HG02884 (cell line): ENCODE data around the gene FAM174A.
A peak's percentile ranks its signal among the peaks of the same experiment; 100 is the strongest.

Source experiments
- ATAC-seq: cut with Tn5 transposase; IDR thresholded peaks from one replicate; pipeline ENCODE4 v1.9.1; 2021; ENCODE audit warnings: mild to moderate bottlenecking, moderate library complexity; ENCODE audit not compliant: unreplicated experiment

The FAM174A gene

DNA sequence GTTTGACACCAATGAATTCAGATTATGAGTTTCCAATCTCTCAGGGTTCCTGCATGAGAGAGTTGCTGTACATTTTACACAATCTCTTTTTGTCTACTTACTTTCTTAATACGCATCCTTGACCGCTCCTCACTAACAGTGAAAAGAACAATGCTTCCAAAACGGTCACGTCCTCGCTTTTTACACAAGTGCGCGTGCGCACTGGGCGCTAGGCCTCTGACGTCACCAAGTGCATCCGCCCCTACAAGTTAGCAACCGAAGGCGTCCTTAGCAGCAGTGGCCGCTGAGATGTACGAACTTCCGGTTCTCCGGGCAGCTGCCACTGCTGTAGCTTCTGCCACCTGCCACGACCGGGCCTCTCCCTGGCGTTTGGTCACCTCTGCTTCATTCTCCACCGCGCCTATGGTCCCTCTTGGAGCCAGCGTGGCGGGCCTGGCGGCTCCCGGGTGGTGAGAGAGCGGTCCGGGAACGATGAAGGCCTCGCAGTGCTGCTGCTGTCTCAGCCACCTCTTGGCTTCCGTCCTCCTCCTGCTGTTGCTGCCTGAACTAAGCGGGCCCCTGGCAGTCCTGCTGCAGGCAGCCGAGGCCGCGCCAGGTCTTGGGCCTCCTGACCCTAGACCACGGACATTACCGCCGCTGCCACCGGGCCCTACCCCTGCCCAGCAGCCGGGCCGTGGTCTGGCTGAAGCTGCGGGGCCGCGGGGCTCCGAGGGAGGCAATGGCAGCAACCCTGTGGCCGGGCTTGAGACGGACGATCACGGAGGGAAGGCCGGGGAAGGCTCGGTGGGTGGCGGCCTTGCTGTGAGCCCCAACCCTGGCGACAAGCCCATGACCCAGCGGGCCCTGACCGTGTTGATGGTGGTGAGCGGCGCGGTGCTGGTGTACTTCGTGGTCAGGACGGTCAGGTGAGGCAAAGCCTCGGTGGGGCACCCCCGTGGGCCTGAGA, at the start of gene FAM174A:
TSS of gene FAM174A (plus strand) at position 315 of the 946 bp plus-strand sequence. CDS start at position 472, 157 bp downstream.
- ATAC-seq = peak; percentile 96

DNA sequence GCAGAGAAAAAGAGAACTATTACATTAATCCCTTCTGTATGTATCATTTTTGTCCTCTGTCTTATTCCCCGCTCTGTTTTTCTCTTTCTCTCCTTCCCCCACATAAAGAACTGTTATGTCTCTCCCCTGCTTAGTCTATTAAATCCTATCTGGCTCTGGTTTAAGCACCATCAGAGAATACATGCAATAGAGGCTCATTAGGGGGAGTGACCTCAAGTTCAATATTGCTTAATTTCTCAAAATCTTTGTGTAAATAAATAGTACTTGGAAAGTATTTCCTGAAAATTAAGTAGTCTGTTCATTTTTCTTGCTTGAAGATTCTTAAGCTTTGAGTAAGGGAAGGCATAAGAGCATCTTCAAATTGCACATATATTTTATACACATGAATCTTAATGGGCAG, 41.2 kb upstream of the FAM174A start:
- ATAC-seq = no peak

DNA sequence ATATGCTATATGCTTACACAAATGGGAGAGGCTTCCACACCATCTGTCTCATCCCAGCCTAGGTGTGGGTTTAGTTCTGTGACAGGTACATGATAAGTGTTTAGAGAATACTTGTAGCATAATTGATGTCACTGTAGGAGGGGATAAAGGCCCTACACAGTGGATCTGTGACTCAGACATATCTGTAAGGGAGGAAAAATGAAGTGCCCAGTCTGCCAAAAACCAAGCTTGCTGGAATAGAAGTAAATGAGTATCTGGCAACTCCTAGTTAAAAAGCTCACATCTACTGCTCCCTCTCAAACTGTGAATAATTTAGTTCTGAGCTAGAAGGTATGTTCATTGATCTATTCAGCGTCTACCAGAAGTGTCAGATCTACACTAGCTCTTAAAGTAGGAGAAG, 38.9 kb upstream of the FAM174A start:
- no peak for ATAC-seq

DNA sequence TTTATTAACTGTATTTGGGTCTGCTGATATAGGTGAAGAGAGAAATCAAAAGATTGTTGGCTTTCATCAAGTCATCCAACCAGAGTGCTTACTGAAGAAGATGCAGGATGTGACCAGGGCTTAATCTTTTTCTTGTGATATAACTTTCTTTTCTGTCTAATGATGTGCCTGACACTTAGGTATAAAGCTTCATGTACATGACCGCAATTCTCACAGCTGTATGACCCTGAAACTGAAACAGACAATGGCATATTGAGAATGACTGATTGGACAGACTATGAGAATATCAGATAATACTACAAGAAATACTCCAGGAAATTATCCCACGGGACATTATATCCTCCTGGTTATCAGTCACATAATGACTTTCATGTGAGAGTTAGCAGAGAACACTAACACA, 32.5 kb upstream of the FAM174A start:
- ATAC-seq = no peak

DNA sequence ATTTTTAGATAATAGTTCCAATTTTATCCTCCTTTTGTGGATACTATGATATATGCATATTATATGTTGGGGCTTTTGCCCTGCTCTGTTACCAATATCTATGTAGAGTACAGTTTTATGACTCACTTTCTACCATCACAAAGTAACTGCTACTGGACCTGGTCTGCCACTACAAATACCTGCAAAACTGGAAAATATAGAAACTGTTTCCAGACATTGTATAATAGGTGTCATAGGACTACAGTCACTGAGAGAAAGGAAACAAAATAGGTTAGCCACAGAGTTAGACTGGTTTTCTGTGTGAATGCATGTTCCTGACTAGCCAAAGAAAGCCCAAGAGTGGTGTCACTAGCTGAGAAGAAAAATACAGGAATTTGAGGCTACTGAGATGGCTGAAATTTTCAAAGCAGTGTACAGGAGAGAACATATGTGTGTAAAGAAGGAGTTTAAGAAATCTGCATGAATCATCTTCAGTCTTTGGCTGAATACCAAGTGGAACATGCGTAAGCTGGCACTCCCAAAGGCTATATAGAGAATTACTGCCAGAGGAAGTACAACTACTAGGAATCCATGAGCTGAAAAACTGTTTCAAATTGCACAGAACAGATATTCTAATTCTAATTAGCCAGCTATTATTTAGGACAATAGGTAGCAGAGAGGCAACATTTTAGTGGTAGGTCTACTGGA, 29.0 kb upstream of the FAM174A start:
- no peak for ATAC-seq

DNA sequence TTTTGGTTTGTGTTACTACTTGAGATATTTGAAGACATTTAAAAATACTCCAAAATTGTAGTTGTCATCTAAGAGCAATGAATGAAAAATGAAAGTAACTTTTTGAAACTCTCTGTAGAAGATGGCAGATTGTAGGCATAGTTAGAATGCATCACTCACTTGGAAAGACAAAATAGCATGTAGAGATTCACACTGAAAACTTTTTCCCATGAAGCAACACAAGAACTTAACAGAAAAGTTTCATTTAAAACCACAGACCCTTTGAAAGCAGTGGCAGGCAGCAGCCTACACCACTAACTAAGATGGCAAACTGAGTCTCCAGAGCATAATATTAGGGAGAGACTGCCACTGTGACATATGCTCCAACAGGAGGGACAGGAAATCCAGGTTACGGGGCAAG, 18.9 kb upstream of the FAM174A start:
- no peak for ATAC-seq

DNA sequence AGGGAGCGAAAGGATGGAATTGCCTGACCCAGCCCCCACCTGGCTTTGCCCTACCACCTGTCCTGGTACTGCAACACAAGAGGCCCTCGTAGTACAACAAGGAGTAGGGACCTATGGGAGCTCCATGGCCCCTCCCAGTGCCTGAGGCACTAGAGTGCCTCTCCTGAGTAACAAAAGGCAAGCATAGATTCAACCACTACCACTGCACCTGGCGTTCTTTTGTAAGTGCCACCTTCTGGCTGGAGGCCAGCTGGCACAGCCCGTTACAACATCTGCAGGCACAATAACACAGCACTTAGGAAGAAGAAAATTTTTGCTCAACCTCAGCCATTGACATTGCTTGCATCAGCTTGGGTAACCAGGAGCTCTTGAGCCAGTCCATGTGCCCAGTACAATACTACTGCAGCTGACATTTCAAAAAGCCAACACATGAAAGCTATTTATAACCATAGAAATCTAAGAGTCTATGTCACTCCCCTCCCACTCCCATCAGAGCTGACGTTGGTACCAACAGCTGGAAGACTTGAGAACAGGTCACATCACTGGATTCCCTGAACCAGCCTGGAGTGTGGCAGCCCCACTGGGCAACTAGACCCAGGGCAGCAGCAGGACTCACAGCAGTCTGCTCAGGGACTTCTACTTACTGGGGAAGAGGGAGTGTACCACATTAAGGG, 17.7 kb upstream of the FAM174A start:
- ATAC-seq = no peak

DNA sequence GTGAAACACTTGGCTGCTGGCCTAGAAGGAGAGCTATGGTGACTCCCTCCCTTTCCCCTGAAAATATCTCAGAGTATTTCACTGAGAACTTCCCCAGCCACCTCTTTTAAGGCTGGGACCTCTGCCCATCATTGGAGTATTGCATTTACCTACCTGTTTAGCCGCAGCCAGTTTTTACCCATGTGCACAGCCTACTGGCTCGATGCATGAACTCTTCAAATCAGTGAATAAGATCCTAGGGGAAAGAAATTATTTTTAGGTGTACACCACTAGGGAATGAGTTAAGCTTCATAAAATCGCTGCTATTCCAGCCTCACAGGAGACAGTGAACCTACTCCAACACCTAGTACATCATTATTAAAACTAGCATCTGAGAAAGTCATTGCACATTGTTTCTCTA, 16.8 kb upstream of the FAM174A start:
- ATAC-seq = no peak

DNA sequence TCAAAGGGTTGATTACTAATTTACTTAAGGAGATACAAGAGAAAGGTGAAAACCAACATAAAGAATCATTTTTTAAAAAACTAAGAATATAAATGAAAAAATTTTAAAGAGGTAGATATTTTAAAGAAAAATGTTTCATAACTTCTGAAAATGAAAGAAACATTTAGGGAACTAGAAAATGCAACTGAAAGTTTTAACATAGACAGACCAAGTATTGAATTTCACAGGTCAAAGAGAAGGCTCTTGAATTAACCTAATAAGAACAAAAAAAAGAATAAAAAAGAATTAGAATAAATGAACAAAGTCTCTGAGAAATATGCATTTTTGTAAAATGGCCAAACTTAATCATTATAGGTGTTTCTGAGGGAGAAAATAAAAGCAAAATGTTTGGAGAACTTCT, 16.1 kb upstream of the FAM174A start:
- ATAC-seq = peak; percentile 51

DNA sequence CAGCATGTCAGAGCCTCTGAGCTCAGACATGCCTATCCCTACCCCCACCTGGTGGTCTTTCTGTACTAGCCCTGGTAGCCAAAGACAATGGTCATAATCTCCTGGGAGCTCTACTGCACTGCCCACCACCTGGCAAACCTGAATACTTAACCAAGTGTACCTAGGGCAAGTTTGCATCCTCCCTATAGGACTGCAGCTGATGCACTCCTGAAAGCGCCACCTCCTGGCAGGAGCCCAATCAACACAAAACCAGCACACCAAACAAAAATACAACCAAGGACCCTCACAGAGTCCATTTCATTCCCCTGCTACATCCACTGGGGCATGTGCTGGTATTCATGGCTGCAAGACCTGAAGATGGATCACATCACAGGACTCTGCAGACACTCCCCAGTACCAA, 14.8 kb upstream of the FAM174A start:
- ATAC-seq = no peak

DNA sequence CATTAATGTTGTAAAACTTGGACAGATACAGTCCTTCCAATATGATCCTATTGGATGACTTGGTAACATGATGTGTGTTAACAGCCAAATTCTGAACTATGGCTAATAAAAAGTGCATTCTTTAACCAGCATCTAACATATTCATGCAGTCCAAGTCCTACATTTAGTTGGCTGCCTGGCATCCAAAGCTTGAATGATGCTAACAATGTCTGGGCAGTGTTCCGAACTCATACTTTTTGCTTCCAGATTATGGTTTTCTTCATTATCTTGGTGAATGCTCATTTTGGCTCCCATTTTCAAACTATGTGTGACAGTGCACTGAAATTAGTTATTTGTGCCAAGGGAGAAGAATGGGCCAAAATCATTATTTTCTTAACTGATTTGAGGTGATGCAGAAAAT, 2.8 kb downstream of the FAM174A start:
- ATAC-seq = no peak

DNA sequence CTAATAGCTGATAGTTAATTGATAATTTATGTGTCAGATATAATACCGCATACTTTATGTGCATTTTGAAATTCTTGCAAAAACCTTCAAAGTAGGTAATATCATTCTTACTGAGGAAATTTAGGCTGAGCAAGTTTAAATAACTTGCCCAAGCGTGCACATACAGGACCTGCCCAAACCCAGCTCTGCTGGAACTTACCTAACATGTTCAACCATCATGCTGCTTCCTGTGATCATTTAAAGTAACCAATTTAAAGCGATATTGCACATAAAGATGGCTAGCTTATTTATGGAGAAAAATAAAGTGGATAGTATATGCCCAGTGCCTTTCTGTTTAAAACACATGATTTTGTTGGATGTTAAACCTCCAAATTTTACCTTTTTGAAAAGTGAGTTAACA, 4.3 kb downstream of the FAM174A start:
- no peak for ATAC-seq

DNA sequence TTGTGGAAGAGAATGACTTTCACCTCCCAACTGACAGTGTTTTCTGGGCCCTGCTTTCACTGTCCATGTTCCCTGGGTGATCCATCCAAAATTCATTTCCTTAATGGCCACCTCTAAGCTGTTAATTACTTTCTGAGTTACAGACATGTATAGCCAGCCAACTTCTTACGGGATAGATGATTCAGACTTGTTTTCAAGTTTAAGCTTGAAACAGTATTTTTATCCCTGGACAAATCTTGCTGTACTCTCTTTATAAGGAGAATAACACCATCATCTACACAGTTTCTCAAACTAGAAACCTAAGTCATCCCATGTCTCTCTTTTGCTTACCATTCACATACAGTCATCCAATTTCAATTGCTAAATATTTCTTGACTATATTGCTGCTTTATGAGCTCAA, 6.9 kb downstream of the FAM174A start:
- no peak for ATAC-seq

DNA sequence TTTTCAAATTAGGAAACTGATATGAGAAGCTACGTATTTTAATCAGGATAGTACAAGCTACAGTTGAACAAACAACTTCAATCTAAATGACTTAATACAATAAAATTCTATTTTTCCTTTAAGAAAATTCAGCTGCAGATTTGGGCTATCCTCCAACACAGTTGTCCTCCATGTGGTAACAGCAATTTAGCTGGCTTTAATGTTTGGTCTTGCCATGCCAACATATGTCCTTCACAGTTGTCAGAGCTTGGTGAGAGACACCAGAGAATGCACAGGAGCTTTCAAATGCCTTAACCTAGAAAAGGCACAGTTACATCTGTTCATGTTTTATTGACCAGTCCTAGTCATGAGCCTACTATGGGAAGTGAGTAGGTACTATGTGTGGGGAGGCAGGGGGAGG, 10.8 kb downstream of the FAM174A start:
- ATAC-seq = no peak

DNA sequence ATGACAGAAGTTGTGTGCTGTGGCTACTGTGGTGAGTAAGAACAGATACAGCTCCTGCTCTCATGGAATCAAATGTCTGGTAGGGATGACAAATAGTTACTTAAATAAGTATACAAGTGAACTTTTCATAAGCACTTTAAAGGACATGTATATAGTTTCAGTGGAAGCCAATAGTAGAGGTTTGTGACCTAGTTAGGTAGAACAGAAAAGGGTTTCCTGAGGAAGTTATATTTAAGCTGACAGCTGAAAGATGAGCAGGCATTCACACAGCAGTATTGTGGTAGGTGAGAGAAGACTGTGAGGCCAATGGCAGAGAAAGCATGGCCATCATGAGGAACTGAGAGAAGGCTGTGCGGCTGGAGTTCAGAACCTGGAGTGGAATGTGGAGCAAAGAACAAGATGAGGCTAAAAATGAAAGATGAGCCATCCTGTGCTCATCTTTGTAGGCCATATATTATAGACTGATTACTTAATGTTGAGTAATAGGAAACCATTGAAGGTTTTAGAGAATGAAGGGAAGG, 15.4 kb downstream of the FAM174A start:
- peak; percentile 94 for ATAC-seq

DNA sequence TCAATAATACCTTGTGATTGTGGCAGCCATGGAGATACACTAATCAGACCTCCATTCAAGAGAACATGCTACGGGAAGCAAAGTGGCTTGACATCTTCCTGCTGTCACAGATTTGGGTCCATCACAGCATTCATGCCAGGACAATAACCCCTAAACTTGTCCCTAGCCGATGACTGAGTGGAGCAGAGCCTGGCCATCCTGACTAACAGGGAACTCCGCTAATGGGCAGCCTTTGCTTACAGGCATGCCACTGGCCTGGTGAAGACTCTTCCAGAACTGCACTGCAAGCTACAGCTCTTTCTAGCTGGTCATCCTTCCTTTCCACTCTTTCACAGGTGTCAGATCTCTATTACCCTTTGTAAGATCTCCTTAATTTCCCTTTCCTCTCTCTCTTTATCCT, 16.0 kb downstream of the FAM174A start:
- ATAC-seq = no peak

DNA sequence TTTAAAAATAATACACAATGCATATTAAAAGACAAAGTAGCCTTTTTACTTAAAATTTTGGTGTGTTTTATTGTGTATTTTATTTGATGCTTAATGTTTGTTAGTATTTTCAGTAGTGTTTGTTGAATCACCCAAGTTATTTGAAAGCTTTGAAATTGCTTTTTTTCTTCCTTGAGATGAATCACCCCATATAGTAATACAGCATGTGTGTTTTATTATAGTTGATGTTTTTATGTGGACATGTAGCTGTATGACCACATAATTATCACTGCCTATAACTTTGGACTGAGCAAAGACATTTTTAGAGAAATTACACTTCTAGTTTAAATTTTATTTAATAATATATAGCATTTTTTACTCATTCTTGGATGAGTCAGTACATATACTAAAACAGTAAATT, 18.0 kb downstream of the FAM174A start:
- no peak for ATAC-seq

DNA sequence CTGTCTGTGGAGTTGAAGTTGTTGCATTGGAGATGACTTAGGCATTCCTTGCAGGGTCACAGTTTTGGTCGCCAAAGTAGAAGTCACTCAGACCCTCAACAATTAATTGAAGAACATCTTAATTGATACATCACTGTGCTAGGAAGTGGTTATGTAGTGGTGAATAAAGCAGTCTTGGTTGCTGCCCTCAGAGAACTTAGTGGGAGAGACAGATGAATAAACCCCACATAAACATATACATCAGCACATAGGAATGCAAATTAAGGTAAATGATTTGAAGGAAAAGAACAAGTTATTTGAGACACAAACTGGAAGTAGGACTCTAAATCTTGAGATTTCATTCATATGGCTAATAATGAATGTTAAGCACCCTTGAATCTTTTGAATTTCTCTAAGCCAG, 25.7 kb downstream of the FAM174A start:
- ATAC-seq = no peak

DNA sequence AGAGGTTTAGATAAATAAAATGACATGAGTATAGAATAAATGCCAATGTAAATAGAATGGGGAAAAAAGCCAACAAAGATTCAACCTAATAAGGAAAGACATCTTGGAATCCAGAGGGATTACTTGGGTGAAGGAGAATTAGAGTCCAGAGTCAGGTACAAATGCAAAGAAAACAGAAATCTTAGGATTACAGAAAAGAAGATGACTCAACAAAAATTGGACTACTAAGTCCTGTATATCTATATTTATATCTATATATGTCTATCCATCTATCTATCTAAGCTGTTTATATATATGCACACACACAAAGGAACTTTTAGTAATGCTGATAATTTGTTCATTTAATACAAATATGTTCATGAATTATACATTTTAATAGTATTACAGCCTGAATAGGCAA, 27.6 kb downstream of the FAM174A start:
- ATAC-seq = no peak

DNA sequence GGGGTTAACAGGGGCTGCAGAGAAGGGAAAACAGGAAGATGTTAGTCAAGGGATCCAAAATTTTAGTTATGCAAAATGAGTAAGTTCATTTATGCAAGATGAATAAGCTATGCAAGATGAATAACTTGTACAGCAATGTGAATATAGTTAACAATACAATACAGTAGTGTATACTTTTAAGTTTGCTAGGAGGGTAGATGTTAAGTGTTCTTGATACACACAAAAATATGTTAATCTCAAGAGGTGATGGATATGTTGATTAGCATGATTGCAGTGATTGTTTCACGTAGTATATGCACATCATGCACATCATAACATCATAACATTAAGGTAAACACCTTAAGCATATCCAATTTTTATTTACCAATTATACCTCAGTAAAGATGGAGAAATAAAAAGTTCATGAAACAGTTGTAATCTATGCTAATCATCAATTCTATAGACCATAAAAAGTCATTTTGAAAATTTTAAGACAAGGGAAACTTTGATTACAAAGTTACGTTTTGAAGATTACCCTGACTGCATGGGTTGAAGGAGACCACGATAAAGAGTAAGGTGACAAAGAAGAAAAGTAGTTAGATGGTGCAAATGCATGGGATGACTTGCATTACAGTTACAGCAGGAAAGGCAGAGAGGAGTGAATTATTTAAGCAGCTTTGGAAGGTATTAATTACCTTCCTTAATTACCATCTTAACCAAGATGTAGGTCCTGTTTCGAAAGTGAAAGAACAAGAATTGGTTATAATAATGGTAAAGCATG, 31.4 kb downstream of the FAM174A start:
- no peak for ATAC-seq

DNA sequence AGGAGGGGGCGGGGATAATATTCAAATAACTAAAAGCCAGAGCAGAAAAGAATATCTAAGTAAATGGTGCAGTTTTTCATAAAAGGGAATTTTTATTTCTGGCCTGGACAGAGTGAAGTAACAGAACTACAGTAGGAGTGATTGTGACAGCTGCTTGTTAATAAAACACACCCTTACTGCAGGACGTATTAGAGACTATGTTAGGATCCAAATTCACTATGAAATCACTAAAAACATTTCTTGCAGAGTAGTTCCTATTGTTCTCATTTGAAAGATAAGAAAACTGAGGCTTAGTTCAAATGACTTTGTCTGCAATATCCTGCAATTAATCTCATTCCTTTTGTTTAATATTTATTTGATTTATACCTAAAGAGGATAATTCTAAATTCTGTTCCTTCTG, 39.5 kb downstream of the FAM174A start:
- no peak for ATAC-seq
